Vagina (tissue), 2 donors: ENCODE data around the gene SIPA1. TPM values are rescaled to one million over a fixed set of nuclear protein-coding genes. Genes with fewer than 3 reads are reported as not detected.

Experiments used
- DNase-seq, 2 donors: peaks; one replicate each; pipeline ENCODE4 v3.0.0-alpha.2; 2017; ENCODE audit errors: extremely low spot score in 2 of 2
- H3K27ac ChIP-seq: fragments of 200-600 bp; sonication (generic); one replicate; pipeline ENCODE4 v1.5.1; 2019
- H3K27me3 ChIP-seq: fragments of 200-600 bp; sonication (generic); one replicate; pipeline ENCODE4 v1.5.1; 2019
- H3K36me3 ChIP-seq, 2 donors: fragments of 200-600 bp; sonication (generic); one replicate each; pipeline ENCODE4 v1.5.1; 2017 to 2019
- H3K4me1 ChIP-seq: fragments of 200-600 bp; sonication (generic); one replicate; pipeline ENCODE4 v1.5.1; 2019
- H3K4me3 ChIP-seq, 2 donors: fragments of 200-600 bp; sonication (generic); 1 replicate in 1 of 2; 2 replicates in 1 of 2; pipeline ENCODE4 v1.5.1; 2016 to 2019
- H3K9me3 ChIP-seq: fragments of 200-600 bp; sonication (generic); one replicate; pipeline ENCODE4 v1.5.1; 2019
- POLR2A ChIP-seq, 2 donors: fragments of 450-650 bp; IDR thresholded peaks; one replicate each; pipeline ENCODE4 v1.6.1; 2017; ENCODE audit warnings: antibody characterized with exemption in 2 of 2, mild to moderate bottlenecking in 2 of 2, moderate library complexity in 2 of 2
- POLR2AphosphoS5 ChIP-seq, 2 donors: sonication (generic); formaldehyde crosslinking; IDR thresholded peaks; one replicate each; pipeline ENCODE4 v1.9.0; 2017; ENCODE audit warnings: antibody characterized with exemption in 2 of 2, mild to moderate bottlenecking in 2 of 2, low read depth in 1 of 2; ENCODE audit not compliant: insufficient read depth in 1 of 2
- intact Hi-C: fragments of 100-400 bp; cut with DNase I; formaldehyde crosslinking; loops from one replicate; pipeline ENCODE4 v1.15.1; 2023
- total RNA-seq: library from RNA; depleted of rRNA; stranded (reverse); fragments of >200 nt; gene quantifications from one replicate; pipeline ENCODE4 v1.2.3, GENCODE V29; 2016
- TF ChIP-seq, protein P1 (sequence below), 3 experiments: fragments of 450-650 bp in 2 of 3; fragments of 200-600 bp in 1 of 3; sonication (generic) in 1 of 3; IDR thresholded peaks; one replicate each; pipeline ENCODE4 v1.5.1; 2017 to 2019; ENCODE audit warnings: antibody characterized with exemption in 3 of 3, mild to moderate bottlenecking in 2 of 3, moderate library complexity in 2 of 3

The SIPA1 gene
- total RNA-seq, 1 donor from 2014 or later = 63.3 TPM

DNA sequence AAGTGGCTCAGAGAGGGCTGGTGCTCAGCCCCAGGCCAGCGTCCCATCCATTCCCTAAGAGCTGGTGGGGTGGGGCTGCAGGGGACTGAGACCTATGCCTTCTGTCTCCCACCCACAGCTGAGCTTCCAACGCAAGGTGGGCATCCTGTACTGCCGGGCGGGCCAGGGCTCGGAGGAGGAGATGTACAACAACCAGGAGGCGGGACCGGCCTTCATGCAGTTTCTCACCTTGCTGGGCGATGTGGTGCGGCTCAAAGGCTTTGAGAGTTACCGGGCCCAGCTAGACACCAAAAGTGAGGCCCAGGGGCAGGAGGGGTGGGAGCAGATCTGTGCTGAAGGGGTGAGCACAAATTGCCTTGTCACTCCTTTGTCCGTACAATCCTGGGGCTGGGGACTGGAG, 6.9 kb downstream of the SIPA1 start:
- no peak overlapping the region for H3K4me3 ChIP-seq
- peaks cover 38% of the 10 kb centered on the region for H3K4me1 ChIP-seq
- no peaks in the 10 kb centered on the region for H3K9me3 ChIP-seq
- no peaks in the 10 kb centered on the region for H3K27me3 ChIP-seq
- H3K36me3 ChIP-seq = peaks cover 0 to 15% of the 10 kb centered on the region in 2 donors
- no peak overlapping the region for H3K27ac ChIP-seq
- no peak for TF ChIP-seq POLR2A (IDR thresholded peaks at IDR 0.05)
- no peak for TF ChIP-seq POLR2AphosphoS5 (IDR thresholded peaks at IDR 0.05; ENCODE audit: insufficient read depth in 1 of 2, low read depth in 1 of 2)
- TF ChIP-seq, protein P1, sequence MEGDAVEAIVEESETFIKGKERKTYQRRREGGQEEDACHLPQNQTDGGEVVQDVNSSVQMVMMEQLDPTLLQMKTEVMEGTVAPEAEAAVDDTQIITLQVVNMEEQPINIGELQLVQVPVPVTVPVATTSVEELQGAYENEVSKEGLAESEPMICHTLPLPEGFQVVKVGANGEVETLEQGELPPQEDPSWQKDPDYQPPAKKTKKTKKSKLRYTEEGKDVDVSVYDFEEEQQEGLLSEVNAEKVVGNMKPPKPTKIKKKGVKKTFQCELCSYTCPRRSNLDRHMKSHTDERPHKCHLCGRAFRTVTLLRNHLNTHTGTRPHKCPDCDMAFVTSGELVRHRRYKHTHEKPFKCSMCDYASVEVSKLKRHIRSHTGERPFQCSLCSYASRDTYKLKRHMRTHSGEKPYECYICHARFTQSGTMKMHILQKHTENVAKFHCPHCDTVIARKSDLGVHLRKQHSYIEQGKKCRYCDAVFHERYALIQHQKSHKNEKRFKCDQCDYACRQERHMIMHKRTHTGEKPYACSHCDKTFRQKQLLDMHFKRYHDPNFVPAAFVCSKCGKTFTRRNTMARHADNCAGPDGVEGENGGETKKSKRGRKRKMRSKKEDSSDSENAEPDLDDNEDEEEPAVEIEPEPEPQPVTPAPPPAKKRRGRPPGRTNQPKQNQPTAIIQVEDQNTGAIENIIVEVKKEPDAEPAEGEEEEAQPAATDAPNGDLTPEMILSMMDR (IDR thresholded peaks at IDR 0.05) = no peak
- DNase-seq = no peak
- intact Hi-C loops = no loop called here

DNA sequence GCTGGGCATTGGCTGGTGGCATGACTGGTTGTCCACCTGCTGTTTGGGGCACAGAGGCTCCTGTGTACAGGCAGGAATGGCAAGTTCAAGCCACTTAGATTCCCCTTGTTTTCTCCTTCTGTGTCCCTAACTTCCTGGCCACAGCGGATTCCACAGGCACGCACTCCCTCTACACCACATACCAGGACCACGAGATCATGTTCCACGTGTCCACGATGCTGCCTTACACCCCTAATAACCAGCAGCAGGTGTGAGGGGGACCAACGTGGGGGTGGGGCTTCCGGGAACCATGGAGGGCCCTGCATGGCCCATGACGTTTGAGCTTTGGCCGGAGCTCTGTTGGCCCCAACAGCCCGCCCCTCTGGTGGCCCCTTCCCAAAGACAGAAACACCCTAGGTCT, 7.8 kb downstream of the SIPA1 start:
- Histone ChIP-seq H3K27me3 (no peaks in the 10 kb centered on the region), H3K4me1 (peaks cover 38% of the 10 kb centered on the region), H3K27ac (no peak overlapping the region), H3K4me3 (no peak overlapping the region), H3K36me3 (peaks cover 0 to 22% of the 10 kb centered on the region in 2 donors), H3K9me3 (no peaks in the 10 kb centered on the region)
- no peak for DNase-seq
- intact Hi-C loops = no loop called here
- TF ChIP-seq POLR2A (IDR thresholded peaks at IDR 0.05) = no peak
- no peak for TF ChIP-seq POLR2AphosphoS5 (IDR thresholded peaks at IDR 0.05; ENCODE audit: insufficient read depth in 1 of 2, low read depth in 1 of 2)
- TF ChIP-seq, protein P1 (IDR thresholded peaks at IDR 0.05) = no peak

DNA sequence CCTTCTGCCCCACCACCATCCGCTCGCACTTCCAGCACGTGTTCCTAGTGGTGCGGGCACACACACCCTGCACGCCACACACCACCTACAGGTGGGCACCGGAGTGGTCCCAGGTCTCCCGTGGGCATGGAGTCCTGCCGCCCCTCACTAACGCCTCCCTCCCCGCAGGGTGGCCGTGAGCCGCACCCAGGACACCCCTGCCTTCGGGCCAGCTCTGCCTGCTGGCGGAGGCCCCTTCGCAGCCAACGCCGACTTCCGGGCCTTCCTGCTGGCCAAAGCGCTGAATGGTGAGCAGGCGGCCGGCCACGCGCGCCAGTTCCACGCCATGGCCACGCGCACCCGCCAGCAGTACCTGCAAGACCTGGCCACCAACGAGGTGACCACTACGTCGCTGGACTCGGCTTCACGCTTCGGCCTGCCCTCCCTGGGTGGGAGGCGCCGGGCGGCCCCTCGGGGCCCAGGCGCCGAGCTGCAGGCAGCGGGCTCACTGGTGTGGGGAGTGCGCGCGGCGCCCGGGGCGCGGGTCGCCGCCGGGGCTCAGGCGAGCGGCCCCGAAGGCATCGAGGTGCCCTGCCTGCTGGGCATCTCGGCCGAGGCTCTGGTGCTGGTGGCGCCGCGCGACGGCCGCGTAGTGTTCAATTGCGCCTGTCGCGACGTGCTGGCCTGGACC, 8.5 kb downstream of the SIPA1 start:
- H3K9me3 ChIP-seq = no peaks in the 10 kb centered on the region
- TF ChIP-seq POLR2AphosphoS5 (IDR thresholded peaks at IDR 0.05; ENCODE audit: insufficient read depth in 1 of 2, low read depth in 1 of 2) (no peak), POLR2A (IDR thresholded peaks at IDR 0.05) (no peak)
- TF ChIP-seq, protein P1 (IDR thresholded peaks at IDR 0.05) = no peak
- DNase-seq = no peak
- intact Hi-C loops = no loop called here
- H3K4me1 ChIP-seq = peaks cover 38% of the 10 kb centered on the region
- peak overlapping the region; percentile 53 for H3K27ac ChIP-seq
- no peaks in the 10 kb centered on the region for H3K27me3 ChIP-seq
- peak overlapping the region in 1 of 2 donors; percentile 42 for H3K4me3 ChIP-seq
- peaks cover 0 to 16% of the 10 kb centered on the region in 2 donors for H3K36me3 ChIP-seq

DNA sequence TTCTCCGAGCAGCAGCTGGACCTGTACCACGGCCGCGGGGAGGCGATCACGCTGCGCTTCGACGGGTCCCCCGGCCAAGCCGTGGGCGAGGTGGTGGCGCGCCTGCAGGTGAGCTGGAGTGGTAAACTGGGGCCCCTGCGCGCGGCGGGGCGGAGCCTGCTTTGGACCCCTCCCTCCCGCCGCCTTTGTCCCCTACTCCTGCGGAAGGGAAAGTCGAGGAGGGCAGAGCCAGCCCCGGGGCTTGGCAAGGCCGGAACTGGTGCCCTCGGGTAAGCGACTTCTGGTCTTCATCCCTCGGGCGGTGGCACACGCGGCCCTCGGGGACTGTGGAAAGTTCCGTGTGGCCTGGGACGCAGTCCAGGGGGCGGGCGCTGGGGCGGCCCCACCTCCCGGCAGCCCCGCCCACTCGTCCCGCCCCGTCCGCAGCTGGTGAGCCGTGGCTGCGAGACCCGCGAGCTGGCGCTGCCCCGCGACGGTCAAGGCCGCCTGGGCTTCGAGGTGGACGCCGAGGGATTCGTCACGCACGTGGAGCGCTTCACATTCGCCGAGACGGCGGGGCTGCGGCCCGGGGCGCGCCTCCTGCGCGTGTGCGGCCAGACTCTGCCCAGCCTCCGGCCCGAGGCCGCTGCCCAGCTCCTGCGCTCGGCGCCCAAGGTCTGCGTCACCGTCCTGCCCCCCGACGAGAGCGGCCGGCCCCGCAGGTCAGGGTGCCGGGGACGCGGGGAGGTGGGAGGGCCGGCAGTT, 9.2 kb downstream of the SIPA1 start:
- H3K4me3 ChIP-seq = peak overlapping the region; percentile 21 to 42
- intact Hi-C loops = no loop called here
- H3K27ac ChIP-seq = peak overlapping the region; percentile 53
- no peaks in the 10 kb centered on the region for H3K9me3 ChIP-seq
- TF ChIP-seq, protein P1 (IDR thresholded peaks at IDR 0.05) = no peak
- TF ChIP-seq POLR2AphosphoS5 (IDR thresholded peaks at IDR 0.05; ENCODE audit: insufficient read depth in 1 of 2, low read depth in 1 of 2) = no peak
- no peak for TF ChIP-seq POLR2A (IDR thresholded peaks at IDR 0.05)
- H3K36me3 ChIP-seq = peaks cover 0 to 15% of the 10 kb centered on the region in 2 donors
- H3K27me3 ChIP-seq = no peaks in the 10 kb centered on the region
- no peak for DNase-seq
- peaks cover 40% of the 10 kb centered on the region for H3K4me1 ChIP-seq
